Measurements from ENCODE around the gene VSIG10L2. TPM values are rescaled to one million over a fixed set of nuclear protein-coding genes. Genes with fewer than 3 reads are reported as not detected.

Gene VSIG10L2
- total RNA-seq, 1 experiment from 2014 or later = not detected

- DNase-seq = no peak
These were observed 10.0 kb downstream of the VSIG10L2 start for GRCh38 chr11:125955856-125956255.

More at GRCh38 chr11:125955856-125956255, 10.0 kb downstream of the VSIG10L2 start:
- Histone ChIP-seq H2BK15ac (ENCODE audit: low read depth, low read length) (no peak overlapping the region), H3K9me3 (ENCODE audit: control insufficient read depth, low read depth, low read length) (no peaks in the 10 kb centered on the region), H2BK12ac (ENCODE audit: insufficient read length, low read depth, low read length) (no peak overlapping the region), H2BK5ac (ENCODE audit: insufficient read length, low read length) (no peak overlapping the region), H3K79me1 (ENCODE audit: insufficient read depth, low read depth, low read length, poor library complexity, severe bottlenecking) (no peaks in the 10 kb centered on the region), H2BK120ac (ENCODE audit: low read depth, low read length, poor library complexity, severe bottlenecking) (no peak overlapping the region), H3K4me1 (ENCODE audit: insufficient read depth, low read length) (no peaks in the 10 kb centered on the region), H3K23ac (ENCODE audit: insufficient read length, low read depth, low read length) (no peak overlapping the region), H2BK20ac (ENCODE audit: low read depth, low read length, poor library complexity, severe bottlenecking) (no peak overlapping the region), H2AFZ (ENCODE audit: low read length) (no peak overlapping the region), H4K20me1 (ENCODE audit: control insufficient read depth, insufficient read depth, insufficient read length) (no peaks in the 10 kb centered on the region), H3K9ac (ENCODE audit: extremely low read depth, insufficient read length, low read length) (no peak overlapping the region), H3T11ph (ENCODE audit: low read length) (no peak overlapping the region), H3K27me3 (ENCODE audit: insufficient read depth, low read length) (no peaks in the 10 kb centered on the region), H3K23me2 (ENCODE audit: insufficient read length, low read depth, low read length, poor library complexity, severe bottlenecking) (no peaks in the 10 kb centered on the region), H4K5ac (ENCODE audit: insufficient read length, low read depth, low read length) (no peak overlapping the region), H3K4ac (ENCODE audit: low read depth, low read length) (no peak overlapping the region), H3K79me2 (ENCODE audit: insufficient read depth, low read length) (no peaks in the 10 kb centered on the region), H4K8ac (replicated peaks; ENCODE audit: insufficient read length, low read depth, low read length) (no peak overlapping the region), H3K4me2 (ENCODE audit: insufficient read depth, insufficient read length, low read length) (no peak overlapping the region), H3K56ac (ENCODE audit: insufficient read length, low read depth, low read length) (no peak overlapping the region), H2AK5ac (ENCODE audit: insufficient read length, low read length) (no peak overlapping the region), H3K18ac (ENCODE audit: insufficient read length, low read depth, low read length) (no peak overlapping the region), H3K14ac (ENCODE audit: insufficient read depth, low read length) (no peak overlapping the region), H3K27ac (ENCODE audit: insufficient read length, low read depth, low read length) (no peak overlapping the region), H4K91ac (ENCODE audit: insufficient read length, low read depth, low read length) (no peak overlapping the region)
- Mint-ChIP-seq H3K36me3 (ENCODE audit: insufficient read depth in 1 of 3, low read depth in 3 of 3) (peaks cover 0 to 20% (median 2%) of the 10 kb centered on the region in 3 experiments; a peak in 4 of 7 replicates), H3K27me3 (ENCODE audit: low read depth) (no peaks in the 10 kb centered on the region), H3K9me3 (no peaks in the 10 kb centered on the region), H3K4me1 (peaks cover 13 to 20% of the 10 kb centered on the region in 2 experiments), H3K27ac (no peak overlapping the region), H3K4me3 (no peak overlapping the region)
- no CpG with 5 or more reads among the region's 2 CpGs for WGBS (ENCODE audit: extremely low coverage, insufficient read length, low lambda C conversion rate)
- TF ChIP-seq CTCF (conservative IDR thresholded peaks at IDR 0.05) = no peak

Measured in H9 (cell line).